Left ventricle myocardium superior (tissue), 1 donor: ENCODE data around the gene DIPK1B. TPM values are rescaled to one million over a fixed set of nuclear protein-coding genes. Genes with fewer than 3 reads are reported as not detected.
"Not testable (repeated sequence)": the region's sequence is repeated elsewhere in the genome, so short reads cannot be mapped to it uniquely, and the experiment has no call there.

Experiments used
- ATAC-seq: fragments of 200-7000 bp; cut with Tn5 transposase; one replicate; pipeline ENCODE4 v1.9.1; 2020; ENCODE audit warnings: mild to moderate bottlenecking, moderate library complexity
- DNase-seq: peaks from one replicate; pipeline ENCODE4 v3.0.0-alpha.2; 2020
- intact Hi-C: fragments of 100-400 bp; cut with micrococcal nuclease; formaldehyde crosslinking; loops from one replicate; pipeline ENCODE4 v1.11.0; 2022
- total RNA-seq: library from RNA; stranded (reverse); fragmentation: NEBNext Ultra II Directional; extraction: Animal tissue kit (Norgen Biotek cat#: 25700); gene quantifications from one replicate; pipeline ENCODE4 v1.2.1, GENCODE V29; 2021
- donor health status: DM: no; HTN: yes; CAD: no; lungs with severe emphysema.

DIPK1B gene
- total RNA-seq, 1 donor from 2014 or later = 22.3 TPM

DNA sequence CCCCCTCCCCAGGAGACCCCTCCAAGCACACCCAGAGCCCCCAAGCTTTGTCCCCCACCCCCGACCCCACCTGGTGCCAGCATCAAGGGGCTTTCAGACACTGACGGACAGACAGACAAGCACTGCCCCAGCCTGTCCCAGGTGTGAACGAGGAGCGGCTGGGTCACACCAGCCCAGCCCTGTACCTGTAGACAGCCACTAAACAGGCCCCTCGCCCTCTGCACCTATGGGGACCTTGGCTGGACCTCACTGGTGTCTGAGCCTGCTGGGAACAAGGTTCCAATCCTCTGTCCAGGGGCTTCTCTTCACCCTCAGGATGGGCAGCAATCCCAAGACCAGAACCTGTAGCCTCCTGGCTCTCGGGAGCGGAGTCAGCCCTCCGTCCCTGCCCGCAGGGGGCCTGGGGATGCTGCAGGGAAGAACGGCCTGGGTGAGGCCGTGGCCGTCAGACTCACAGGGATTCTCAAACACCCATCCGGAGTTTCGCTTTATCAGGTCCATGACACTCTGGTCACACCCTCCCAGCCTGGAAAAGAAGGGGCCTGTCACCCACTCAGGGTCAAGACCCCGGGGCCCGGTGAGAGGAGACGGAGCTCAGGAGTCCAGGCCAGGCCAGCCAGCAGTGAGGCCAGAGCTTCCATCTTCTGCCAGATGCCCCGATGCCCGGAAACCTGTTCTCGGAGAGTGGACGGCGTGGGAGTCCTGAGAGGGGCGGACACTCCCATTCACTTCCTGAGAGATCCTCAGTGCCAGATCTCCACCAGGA, 33.2 kb downstream of the DIPK1B start:
- ATAC-seq (peak; percentile 22), DNase-seq (peak; percentile 40)
- intact Hi-C loops = no loop called here

DNA sequence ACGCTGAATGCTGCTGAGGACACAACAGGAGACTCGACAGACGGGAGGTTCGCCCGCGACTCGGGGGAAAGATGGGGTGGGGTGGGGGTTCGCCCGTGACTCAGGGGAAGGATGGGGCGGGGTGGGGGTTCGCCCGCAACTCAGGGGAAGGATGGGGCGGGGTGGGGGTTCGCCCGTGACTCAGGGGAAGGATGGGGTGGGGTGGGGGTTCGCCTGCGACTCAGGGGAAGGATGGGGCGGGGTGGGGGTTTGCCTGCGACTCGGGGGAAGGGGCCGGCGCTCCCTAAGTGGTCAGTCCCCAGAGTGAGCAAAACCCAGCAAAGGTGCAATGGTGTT, 33.8 kb downstream of the DIPK1B start:
- intact Hi-C loops = no loop called here
- DNase-seq (no peak), ATAC-seq (no peak)

DNA sequence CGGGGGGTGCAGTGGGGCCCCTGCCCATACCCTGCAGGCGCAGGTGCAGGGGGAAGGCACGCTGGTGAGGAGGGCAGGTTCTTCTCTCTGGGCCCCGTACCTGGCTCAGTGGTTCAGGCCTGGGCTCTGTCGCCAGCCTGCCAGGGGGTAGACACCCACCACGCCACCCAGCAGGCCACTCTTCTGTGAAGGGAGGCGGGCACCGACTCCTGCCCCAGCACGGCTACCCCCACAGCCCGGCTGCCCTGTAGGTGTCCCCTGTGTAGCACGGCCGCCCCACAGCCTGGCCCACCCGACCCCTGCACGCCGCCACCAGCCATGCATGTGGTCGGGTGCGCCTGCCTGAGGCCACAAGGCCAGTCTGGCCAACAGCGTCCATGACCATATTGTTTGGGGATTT, 34.2 kb downstream of the DIPK1B start:
- intact Hi-C loops = no loop called here

DNA sequence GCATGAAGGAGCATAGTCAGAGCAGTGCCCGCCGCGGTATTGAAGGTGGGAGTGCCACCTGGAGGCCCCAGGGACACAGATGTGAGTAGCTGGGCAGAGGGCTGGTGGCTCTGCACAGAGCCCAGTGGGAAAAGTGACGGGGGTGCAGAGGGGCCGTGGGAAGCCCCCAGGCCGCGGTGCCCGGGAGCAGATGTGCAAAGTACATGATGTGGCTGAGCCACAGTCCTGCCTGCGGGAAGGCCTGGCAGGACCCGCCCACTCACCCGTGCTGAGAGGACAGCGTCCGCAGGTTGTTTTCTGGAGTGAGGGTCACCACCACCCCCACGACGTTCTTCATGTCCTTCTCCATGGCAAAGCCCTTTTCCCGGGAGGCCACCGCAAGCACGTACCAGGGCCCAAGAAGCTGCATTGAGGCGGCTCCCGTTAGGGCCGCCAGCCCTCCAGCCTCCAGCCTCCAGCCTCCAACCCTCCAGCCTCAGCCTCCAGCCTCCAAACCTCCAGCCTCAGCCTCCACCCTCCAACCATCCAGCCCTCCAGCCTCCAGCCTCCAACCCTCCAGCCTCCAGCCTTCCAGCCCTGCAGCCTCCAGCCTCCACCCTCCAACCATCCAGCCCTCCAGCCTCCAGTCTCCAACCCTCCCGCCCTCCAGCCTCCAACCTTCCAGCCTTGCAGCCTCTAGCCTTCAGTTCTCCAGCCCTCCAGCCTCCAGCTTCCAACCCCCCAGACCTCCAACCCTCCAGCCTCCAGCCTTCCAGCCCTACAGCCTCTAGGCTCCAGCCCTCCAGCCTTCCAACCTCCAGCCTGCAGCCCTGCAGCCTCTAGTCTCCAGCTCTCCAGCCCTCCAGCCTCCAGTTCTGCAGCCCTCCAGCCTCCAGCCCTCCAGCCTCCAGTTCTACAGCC, 35.0 kb downstream of the DIPK1B start:
- DNase-seq (no peak), ATAC-seq (no peak)
- intact Hi-C loops = no loop called here

More for the DNA sequence above, 34.2 kb downstream of the DIPK1B start:
- no peak for DNase-seq
- ATAC-seq = no peak

- ATAC-seq = peak; percentile 5
Observed at GRCh38 chr9:136748201-136748600, 35.8 kb downstream of the DIPK1B start, which contains the start of gene LCN6. Gene LCN6, minus strand, starts transcription at chr9:136748525. Its CDS starts 42 bp downstream, at chr9:136748483.

GRCh38 chr9:136748666-136749611, 36.6 kb downstream of the DIPK1B start:
- intact Hi-C loops = no loop called here
- peak; percentile 72 for ATAC-seq
- DNase-seq = peak; percentile 79

More at GRCh38 chr9:136748201-136748600, 35.8 kb downstream of the DIPK1B start, which contains the start of gene LCN6:
- DNase-seq = peak; percentile 20
- intact Hi-C loops = no loop called here

DNA sequence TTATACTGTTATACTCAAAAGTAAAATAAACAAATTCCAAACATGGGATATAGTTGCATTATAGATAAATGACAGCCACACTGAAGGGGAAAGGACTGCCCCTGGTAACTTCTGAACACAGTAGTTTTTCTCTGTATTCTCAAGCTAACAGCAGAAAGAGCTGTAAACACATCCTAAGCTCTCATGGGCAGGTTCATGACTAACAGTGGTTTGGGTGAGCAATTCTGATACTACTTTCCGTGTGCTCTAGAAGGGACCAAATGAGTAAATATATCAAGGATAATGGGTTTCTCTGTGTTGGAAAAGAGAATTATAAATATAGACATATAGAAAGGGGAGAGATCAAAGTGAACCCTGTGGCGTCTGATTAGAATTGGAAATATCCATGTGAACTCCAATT, 38.2 kb downstream of the DIPK1B start:
- ATAC-seq = no peak
- intact Hi-C loops = no loop called here

DNA sequence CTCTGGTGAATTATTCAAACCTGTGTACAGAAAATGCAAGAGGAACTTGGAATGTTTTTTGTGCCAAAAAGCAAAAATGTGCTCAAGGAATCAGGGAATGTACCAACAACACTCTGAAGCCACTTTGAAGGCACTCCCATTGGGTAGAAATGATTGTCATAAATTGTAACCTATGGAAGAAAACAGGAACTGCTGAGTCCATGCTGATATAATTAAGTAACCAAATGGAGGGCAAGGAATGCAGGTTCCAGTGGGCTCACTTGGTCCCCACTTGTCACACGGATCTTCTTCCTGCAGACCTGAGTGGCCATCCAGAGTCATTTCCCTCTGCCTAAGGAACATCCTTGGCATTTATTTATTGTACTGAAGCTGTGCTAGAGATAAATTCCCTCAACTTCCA, 38.9 kb downstream of the DIPK1B start:
- DNase-seq = no peak
- intact Hi-C loops = no loop called here
- ATAC-seq = no peak

More for the DNA sequence above, 38.2 kb downstream of the DIPK1B start:
- no peak for DNase-seq

DNA sequence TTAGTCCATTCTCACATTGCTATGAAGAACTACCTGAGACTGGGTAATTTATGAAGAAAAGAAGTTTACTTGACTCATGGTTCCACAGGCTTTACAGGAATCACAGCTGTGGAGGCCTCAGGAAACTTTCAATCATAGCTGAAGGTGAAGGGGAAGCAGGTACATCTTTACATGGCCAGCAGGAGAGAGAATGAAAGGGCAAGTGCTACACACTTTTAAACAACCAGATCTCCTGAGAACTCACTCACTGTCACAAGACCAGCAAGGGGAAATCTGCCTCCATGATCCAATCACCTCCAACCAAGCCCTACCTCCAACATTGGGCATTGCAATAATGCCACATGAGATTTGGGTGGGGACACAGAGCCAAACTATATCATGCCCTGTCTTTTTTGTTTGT, 39.4 kb downstream of the DIPK1B start:
- DNase-seq = no peak
- intact Hi-C loops = no loop called here
- no peak for ATAC-seq

DNA sequence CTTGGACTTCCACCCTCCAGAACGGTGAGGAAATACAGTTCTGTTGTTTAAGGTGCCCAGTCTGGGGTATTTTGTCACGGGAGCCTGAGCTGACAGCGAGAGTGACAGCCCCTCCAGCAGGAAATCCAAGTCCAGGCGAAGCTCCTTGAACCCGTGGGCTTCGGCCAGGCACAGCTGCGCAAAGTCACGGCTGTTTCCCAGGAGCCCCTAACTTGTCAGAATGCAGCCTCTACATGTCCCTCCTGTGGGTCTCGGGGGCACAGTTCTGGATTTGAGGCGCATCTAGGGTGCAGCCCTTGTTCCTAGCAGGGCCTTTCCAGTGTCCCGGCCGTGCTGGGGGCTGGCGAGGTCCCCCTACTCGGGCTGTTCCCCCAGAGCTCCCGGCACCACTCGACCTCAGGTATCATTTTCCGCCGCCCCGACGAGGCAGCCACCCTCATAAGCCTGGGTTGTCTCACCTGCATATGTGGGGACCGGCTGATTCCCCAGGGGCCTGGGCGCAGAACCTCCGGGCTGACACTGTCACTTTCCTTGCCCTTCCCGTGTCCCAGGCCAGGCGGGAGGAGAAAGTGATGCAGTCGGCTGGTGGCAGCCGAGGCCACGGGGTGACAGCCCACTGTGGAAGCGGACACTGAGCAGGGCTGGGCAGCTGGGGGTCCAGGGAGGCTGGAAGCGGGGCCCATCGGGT, 41.1 kb downstream of the DIPK1B start:
- intact Hi-C loops = no loop called here
- DNase-seq = no peak
- no peak for ATAC-seq

DNA sequence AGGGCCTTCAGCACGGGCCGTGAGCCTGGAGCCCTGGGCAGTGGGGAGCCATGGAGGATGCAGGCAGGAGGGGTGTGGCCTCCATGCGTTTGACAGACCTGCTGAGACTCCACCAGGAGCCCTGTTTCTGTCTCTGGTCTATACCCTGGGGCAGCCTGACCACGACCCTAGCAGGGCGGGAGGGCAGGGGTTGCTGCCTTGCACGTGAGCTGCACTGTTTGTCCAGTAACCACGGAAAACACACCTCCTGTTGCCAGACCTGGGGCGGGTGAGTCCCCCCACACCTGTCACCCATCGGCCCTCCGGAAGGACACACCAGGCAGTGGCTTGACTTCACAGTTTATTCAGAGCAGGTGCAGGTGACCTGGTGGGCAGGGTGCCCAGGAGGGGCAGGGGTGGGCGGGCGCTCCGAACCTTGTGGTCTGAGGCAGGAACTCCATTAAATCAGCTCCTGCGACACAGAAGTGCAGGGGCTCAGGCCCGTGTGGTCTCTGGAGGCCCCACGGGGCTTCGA, 41.7 kb downstream of the DIPK1B start:
- ATAC-seq = no peak
- no peak for DNase-seq
- intact Hi-C loops = no loop called here

DNA sequence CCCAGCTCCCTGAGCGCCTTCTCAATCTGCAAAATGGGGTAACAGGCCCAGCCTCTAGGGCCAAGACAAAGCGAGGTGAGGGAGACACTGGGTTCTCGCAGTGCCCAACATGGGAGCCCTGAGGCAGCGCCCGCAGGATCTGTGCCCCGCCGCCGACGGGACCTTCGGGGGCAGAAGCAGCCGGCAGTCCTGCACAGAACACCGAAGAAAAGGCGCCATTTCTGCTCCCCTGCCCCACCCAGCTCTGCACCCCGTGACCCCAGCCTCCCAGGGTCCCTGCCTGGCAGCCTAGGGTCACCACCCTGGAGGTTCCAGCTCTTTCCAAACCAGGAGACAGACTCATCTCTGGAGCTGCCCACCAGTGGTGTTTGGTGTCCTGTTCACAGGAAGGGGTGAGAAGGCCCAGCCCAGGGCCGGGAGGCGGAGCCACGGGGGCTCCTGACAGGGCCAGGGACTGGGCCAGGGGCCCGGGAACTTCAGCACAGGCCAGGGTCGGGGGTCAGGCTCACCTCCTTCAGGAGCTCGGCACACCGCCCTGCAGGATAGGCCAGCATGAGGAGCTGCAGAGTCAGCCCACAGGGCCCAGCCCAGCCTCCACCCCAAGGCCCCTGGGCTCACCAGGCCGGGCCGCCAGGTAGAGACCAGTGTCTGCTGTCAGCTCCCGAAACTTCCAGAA, 42.4 kb downstream of the DIPK1B start:
- no peak for ATAC-seq
- intact Hi-C loops = no loop called here
- DNase-seq = no peak

DNA sequence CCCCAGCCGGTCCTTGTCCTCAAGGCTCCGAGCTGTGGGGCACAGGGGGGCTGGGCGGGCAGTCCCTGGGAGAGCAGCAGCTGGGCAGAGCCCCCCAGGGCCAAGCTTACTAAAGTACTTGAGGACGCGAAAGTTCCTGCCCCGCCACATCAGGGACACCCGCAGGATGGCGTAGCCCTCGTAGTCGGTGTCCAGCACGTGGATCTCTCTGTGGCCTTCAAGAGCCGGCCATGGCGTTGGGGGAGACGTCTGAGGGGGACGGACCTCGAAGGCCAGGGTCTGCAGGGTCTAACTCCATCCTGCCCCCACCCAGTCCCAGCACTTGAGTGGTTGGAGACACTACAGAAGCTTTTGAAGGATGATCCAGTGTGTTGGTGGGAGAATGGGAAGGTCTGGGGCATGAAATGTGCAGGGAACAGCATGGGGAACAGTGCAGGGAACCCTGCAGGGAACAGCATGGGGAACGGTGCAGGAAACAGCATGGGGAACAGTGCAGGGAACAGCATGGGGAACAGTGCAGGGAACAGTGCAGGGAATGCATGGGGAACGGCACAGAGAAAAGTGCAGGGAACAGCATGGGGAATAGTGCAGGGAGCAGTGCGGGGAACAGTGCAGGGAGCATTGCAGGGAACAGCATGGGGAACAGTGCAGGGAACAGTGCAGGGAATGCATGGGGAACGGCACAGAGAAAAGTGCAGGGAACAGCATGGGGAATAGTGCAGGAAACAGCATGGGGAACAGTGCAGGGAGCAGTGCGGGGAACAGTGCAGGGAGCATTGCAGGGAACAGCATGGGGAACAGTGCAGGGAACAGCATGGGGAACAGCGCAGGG, 43.1 kb downstream of the DIPK1B start:
- intact Hi-C loops, ATAC-seq, DNase-seq: not testable (repeated sequence)

DNA sequence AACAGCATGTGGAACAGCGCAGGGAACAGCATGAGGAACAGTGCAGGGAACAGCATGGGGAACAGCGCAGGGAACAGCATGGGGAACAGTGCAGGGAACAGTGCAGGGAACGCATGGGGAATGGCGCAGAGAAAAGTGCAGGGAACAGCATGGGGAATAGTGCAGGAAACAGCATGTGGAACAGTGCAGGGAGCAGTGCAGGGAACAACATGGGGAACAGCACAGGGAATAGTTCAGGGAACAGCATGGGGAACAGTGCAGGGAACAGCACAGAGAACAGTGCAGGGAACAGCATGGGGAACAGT, 43.7 kb downstream of the DIPK1B start:
- ATAC-seq (no peak), DNase-seq (no peak)
- intact Hi-C loops = no loop called here

DNA sequence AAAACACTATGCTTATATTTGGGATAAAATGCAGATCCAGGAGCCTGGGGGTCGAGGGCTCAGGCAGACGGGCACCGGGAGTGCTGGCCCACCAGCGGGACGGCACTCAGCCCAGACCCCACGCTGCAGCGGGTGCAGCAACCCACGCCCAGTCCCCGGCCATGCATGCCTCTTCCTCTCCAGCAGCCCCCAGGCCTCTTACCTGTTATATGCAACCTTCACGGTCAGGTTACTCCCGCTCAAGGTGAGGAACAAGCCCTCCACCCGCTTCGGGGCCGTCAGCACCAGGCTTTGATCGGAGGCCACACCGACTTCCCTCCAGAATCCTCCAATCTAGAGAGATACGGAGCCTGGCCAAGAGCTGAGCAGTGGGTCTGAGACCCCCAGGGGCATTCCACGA, 44.5 kb downstream of the DIPK1B start:
- intact Hi-C loops = no loop called here
- ATAC-seq (no peak), DNase-seq (no peak)

DNA sequence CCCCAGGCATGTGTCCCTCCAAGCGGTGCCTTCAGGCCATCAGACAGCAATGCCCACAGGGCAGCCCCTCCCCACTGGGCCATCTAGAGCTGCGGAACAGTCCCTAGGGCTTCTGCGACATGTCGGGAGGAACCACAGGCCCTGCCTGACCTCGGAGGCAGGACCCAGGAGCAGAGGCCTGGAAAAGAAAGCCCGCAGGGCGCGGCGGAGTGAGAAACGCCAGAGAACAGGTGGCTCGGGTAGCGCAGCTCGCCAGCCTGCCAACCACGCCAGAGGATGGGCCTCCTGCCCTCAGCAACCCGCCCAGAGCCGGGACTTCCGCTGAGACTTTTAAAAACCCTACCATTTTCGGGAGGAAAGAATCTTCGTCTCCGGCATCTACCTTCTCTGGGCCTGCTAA, 45.0 kb downstream of the DIPK1B start:
- intact Hi-C loops = no loop called here
- no peak for DNase-seq
- no peak for ATAC-seq

GRCh38 chr9:136757751-136758140, 45.4 kb downstream of the DIPK1B start:
- intact Hi-C loops = no loop called here
- ATAC-seq (no peak), DNase-seq (no peak)
